ENCODE results near the gene ICAM5.

The ICAM5 gene

GRCh38 chr19:10292206-10292788, 2.5 kb downstream of the ICAM5 start:
- no peak for DNase-seq (ENCODE audit: low read depth)

GRCh38 chr19:10292789-10293636, 3.3 kb downstream of the ICAM5 start:
- DNase-seq (ENCODE audit: low read depth): no peak

- no peak for DNase-seq (ENCODE audit: low read depth)
These were observed 4.0 kb downstream of the ICAM5 start for GRCh38 chr19:10293637-10294367.

- DNase-seq (ENCODE audit: low read depth): no peak
These were observed 4.6 kb downstream of the ICAM5 start for GRCh38 chr19:10294368-10294697.

- peak; percentile 49 for DNase-seq (ENCODE audit: low read depth)
These were observed 5.6 kb downstream of the ICAM5 start for GRCh38 chr19:10295305-10295846.

- no peak for DNase-seq (ENCODE audit: low read depth)
These were observed 6.3 kb downstream of the ICAM5 start for GRCh38 chr19:10295847-10296591.

- no peak for DNase-seq (ENCODE audit: low read depth)
These were observed 10.1 kb downstream of the ICAM5 start for GRCh38 chr19:10299545-10300458.

- no peak for DNase-seq (ENCODE audit: low read depth)
These were observed 15.5 kb downstream of the ICAM5 start for GRCh38 chr19:10305139-10305806.

- DNase-seq (ENCODE audit: low read depth): no peak
These were observed 16.6 kb downstream of the ICAM5 start for GRCh38 chr19:10306327-10306726.

- DNase-seq (ENCODE audit: low read depth): no peak
These were observed 19.7 kb downstream of the ICAM5 start, which contains the start of gene ZGLP1 for GRCh38 chr19:10309423-10309822. Gene ZGLP1 (minus strand): TSS chr19:10309815.

- DNase-seq (ENCODE audit: low read depth): peak; percentile 85
These were observed 25.8 kb downstream of the ICAM5 start, which contains the start of gene FDX2 for GRCh38 chr19:10315335-10316214. Gene FDX2 (minus strand): TSS chr19:10316015. CDS start chr19:10315996, 19 bp downstream.

GRCh38 chr19:10316229-10317044, 26.7 kb downstream of the ICAM5 start:
- no peak for DNase-seq (ENCODE audit: low read depth)

GRCh38 chr19:10317045-10317856, 27.5 kb downstream of the ICAM5 start:
- DNase-seq (ENCODE audit: low read depth): no peak

GRCh38 chr19:10317857-10318462, 28.2 kb downstream of the ICAM5 start:
- no peak for DNase-seq (ENCODE audit: low read depth)

- no peak for DNase-seq (ENCODE audit: low read depth)
These were observed 29.3 kb downstream of the ICAM5 start for GRCh38 chr19:10318807-10319682.

Data from stimulated activated CD8-positive, alpha-beta memory T cell treated with anti-CD3 and anti-CD28 coated beads, Interleukin-12 subunit alpha, Interleukin-12 subunit beta, amount 100 ng/mL, for 4 hours (primary cell).